Effector memory CD8-positive, alpha-beta T cell (primary cell): ENCODE measurements around the gene EBF3.
A peak's percentile ranks its signal among the peaks of the same experiment; 100 is the strongest.

Experiments
- ATAC-seq: fragments of 150-1000 bp; cut with Tn5 transposase; replicated peaks from 2 replicates; pipeline ENCODE4 v1.10.0; 2021; ENCODE audit warnings: mild to moderate bottlenecking, moderate library complexity
- DNase-seq, 3 experiments: peaks; one replicate each; pipeline ENCODE4 v3.0.0; 2021
- H3K27ac Mint-ChIP-seq, 2 donors: one replicate each; pipeline ENCODE4 v1.8.0; 2022; ENCODE audit warnings: mild to moderate bottlenecking in 2 of 2, mixed read lengths in 2 of 2, moderate library complexity in 2 of 2
- H3K27me3 Mint-ChIP-seq, 2 donors: one replicate each; pipeline ENCODE4 v1.8.0; 2022; ENCODE audit warnings: mixed read lengths in 2 of 2
- H3K36me3 Mint-ChIP-seq: one replicate; pipeline ENCODE4 v1.8.0; 2022; ENCODE audit warnings: mild to moderate bottlenecking, moderate library complexity, mixed read lengths; ENCODE audit not compliant: insufficient read depth
- H3K4me1 Mint-ChIP-seq, 2 donors: one replicate each; pipeline ENCODE4 v1.8.0; 2022; ENCODE audit warnings: low read depth in 2 of 2, mixed read lengths in 2 of 2
- H3K4me3 Mint-ChIP-seq, 2 donors: one replicate each; pipeline ENCODE4 v1.8.0; 2022; ENCODE audit warnings: mild to moderate bottlenecking in 2 of 2, mixed read lengths in 2 of 2, moderate library complexity in 2 of 2
- H3K9me3 Mint-ChIP-seq, 2 donors: one replicate each; pipeline ENCODE4 v1.8.0; 2022; ENCODE audit warnings: mixed read lengths in 2 of 2

The EBF3 gene

GRCh38 chr10:129982825-129983224 is 18.8 kb upstream of the EBF3 start:
- Mint-ChIP-seq H3K27ac (no peak overlapping the region), H3K4me3 (no peak overlapping the region), H3K36me3 (no peaks in the 10 kb centered on the region), H3K27me3 (peaks cover 53 to 67% of the 10 kb centered on the region in 2 donors), H3K9me3 (peaks cover 5 to 13% of the 10 kb centered on the region in 2 donors), H3K4me1 (no peaks in the 10 kb centered on the region)
- DNase-seq (no peak), ATAC-seq (no peak)

DNA sequence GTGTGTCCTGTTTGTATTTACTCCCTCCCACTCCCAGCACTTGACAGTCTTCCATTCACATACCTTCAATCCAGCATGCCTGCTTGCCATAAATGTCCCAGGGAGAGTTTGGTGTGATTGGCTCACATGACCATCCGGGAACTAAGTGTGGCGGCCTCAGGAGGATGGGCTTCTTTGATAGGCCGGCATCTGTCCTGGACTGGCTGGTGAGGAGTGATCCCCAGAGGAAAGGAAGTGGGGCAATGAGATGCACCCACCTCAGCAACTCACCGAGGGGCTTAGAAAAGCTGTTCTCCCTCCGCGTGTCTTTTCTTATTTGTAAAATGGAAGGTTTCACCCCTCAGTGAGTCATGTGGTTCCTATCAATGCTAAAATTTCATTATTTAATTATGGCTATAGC is 14.9 kb upstream of the EBF3 start:
- no peak overlapping the region for H3K27ac Mint-ChIP-seq
- no peaks in the 10 kb centered on the region for H3K36me3 Mint-ChIP-seq
- H3K4me1 Mint-ChIP-seq = no peaks in the 10 kb centered on the region
- ATAC-seq (no peak), DNase-seq (no peak)
- H3K27me3 Mint-ChIP-seq = peaks cover 62 to 76% of the 10 kb centered on the region in 2 donors
- no peak overlapping the region for H3K4me3 Mint-ChIP-seq
- peaks cover 5 to 13% of the 10 kb centered on the region in 2 donors for H3K9me3 Mint-ChIP-seq

DNA sequence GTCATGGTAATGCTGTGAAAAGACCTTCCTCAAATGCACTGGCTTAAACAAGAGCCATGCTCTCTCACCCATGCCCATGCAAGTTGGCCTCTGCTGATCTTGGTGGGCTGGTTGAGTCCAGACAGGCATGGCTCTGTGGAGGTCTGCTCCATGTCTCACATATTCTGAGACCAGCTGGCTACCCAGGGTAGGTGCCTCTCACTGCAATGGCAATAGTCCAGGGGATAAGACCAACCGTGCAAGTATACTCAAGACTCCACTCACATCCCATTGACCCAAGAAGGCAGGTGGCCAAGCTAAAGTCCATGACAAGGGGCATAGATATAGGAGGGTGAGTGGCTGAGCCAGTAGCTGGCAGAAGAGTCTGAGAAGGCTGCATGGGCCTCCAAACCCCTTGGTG is 14.2 kb upstream of the EBF3 start:
- H3K27me3 Mint-ChIP-seq = peaks cover 69 to 78% of the 10 kb centered on the region in 2 donors
- peaks cover 5 to 11% of the 10 kb centered on the region in 2 donors for H3K9me3 Mint-ChIP-seq
- H3K4me1 Mint-ChIP-seq = no peaks in the 10 kb centered on the region
- no peak for DNase-seq
- no peak overlapping the region for H3K27ac Mint-ChIP-seq
- H3K4me3 Mint-ChIP-seq = no peak overlapping the region
- no peaks in the 10 kb centered on the region for H3K36me3 Mint-ChIP-seq
- ATAC-seq = no peak

GRCh38 chr10:129977794-129978193 is 13.7 kb upstream of the EBF3 start:
- no peak for ATAC-seq
- no peaks in the 10 kb centered on the region for H3K36me3 Mint-ChIP-seq
- peaks cover 70 to 75% of the 10 kb centered on the region in 2 donors for H3K27me3 Mint-ChIP-seq

GRCh38 chr10:129973674-129974059 is 9.6 kb upstream of the EBF3 start:
- peaks cover 15% of the 10 kb centered on the region for H3K36me3 Mint-ChIP-seq
- H3K27ac Mint-ChIP-seq = no peak overlapping the region
- peaks cover 73 to 85% of the 10 kb centered on the region in 2 donors for H3K27me3 Mint-ChIP-seq
- H3K4me1 Mint-ChIP-seq = peaks cover 4 to 5% of the 10 kb centered on the region in 2 donors
- H3K9me3 Mint-ChIP-seq = no peaks in the 10 kb centered on the region
- DNase-seq = no peak
- no peak overlapping the region for H3K4me3 Mint-ChIP-seq
- no peak for ATAC-seq

More at GRCh38 chr10:129977794-129978193, 13.7 kb upstream of the EBF3 start:
- Mint-ChIP-seq H3K27ac (no peak overlapping the region), H3K4me3 (no peak overlapping the region), H3K4me1 (no peaks in the 10 kb centered on the region), H3K9me3 (peaks cover 5 to 6% of the 10 kb centered on the region in 2 donors)
- DNase-seq = no peak

GRCh38 chr10:129972966-129973673 is 9.0 kb upstream of the EBF3 start:
- Mint-ChIP-seq H3K27ac (no peak overlapping the region), H3K27me3 (peaks cover 73 to 85% of the 10 kb centered on the region in 2 donors), H3K4me1 (peaks cover 4 to 5% of the 10 kb centered on the region in 2 donors), H3K36me3 (peaks cover 15% of the 10 kb centered on the region), H3K4me3 (no peak overlapping the region), H3K9me3 (no peaks in the 10 kb centered on the region)
- DNase-seq (no peak), ATAC-seq (no peak)

DNA sequence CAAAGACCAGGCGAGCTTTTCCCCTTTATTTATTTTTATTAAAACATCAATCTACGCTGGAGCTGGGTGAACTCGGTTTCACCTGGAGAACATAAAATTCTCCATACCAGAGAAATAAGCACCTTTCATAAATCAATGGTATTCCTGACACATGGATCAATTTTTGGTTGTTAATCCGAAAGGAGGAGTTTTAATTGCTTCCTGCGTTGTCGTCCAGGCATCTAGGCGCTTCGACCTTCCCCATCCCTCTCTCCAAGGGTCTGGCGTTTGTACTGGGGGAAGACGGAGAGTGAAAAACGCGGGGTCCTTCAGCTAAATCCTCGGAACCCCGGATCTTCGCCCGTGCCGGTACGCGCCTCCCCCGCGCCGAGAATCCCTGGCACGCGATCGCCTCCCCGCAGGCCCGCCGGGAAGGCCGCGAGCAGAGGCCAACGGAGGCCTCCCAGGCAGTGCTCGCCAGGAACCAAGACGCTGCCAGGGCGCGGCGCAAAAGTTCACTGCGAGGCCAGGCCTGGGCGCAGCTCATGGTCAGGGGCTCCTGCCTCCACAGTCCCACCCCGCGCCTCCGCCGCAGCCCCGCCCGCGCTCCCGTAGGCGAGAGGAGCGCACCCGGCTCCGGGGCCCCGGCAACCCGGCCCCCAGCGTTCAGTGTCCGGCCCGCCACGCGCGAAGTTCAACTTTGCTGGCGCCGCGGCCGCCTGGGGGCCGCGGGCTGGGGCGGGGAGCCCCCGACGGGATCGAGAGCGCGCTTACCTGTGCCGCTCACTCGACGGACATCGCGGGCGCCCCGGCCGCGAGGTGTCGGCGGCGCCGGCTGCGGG is 8.3 kb upstream of the EBF3 start:
- Mint-ChIP-seq H3K27me3 (peaks cover 74 to 84% of the 10 kb centered on the region in 2 donors), H3K9me3 (no peaks in the 10 kb centered on the region), H3K4me1 (peaks cover 4 to 5% of the 10 kb centered on the region in 2 donors), H3K36me3 (peaks cover 15% of the 10 kb centered on the region), H3K4me3 (peak overlapping the region; percentile 64 to 67), H3K27ac (no peak overlapping the region)
- DNase-seq (no peak), ATAC-seq (no peak)

GRCh38 chr10:129971381-129972144 is 7.5 kb upstream of the EBF3 start:
- H3K27ac Mint-ChIP-seq = no peak overlapping the region
- peaks cover 15% of the 10 kb centered on the region for H3K36me3 Mint-ChIP-seq
- H3K4me3 Mint-ChIP-seq = peak overlapping the region; percentile 64 to 67
- peaks cover 68 to 78% of the 10 kb centered on the region in 2 donors for H3K27me3 Mint-ChIP-seq
- no peaks in the 10 kb centered on the region for H3K9me3 Mint-ChIP-seq
- ATAC-seq = no peak
- peaks cover 4 to 5% of the 10 kb centered on the region in 2 donors for H3K4me1 Mint-ChIP-seq
- DNase-seq = no peak

DNA sequence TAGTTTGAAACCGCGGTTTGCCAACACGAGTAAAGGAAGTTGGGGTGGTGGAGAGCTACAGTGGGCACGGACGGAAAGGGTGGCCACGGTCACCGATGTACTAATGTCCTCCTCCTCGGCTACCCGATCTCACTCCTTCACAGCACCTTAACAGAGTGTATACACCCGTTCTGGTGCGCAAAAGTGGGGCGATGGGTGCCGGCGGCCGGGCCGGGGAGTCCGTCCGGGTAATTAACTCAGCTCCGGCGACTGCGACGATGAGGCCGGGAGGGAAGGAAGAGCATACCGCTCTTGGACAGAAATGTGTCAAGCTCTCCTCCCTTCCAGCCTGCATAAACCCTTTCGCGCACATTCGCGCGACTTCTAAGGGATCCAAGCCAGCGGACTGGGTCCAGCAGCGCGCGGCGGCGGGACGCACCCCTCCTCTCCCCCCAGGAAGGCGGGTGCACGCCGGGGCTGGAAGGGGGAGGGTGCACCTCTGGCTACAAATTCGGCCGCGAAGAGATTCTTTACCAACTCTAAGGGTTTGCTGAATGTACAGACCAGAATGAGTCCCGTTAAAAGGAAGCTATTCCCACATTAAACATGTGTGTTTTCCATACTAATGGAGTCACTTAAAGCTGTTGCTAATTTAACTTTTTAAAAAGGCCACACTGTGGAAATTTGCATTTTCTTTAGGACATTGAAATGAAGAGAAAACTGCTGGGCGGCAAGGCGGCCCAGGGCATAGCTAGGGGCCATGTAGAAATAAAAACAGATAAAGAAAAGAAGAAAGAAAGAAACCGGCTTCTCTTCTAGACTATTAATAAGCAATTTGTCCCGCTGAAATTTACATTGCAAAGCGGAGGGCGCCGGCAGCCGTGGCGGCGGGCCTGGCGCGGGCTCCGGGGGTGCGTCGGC is 6.6 kb upstream of the EBF3 start:
- no peak for DNase-seq
- Mint-ChIP-seq H3K4me1 (peaks cover 4 to 5% of the 10 kb centered on the region in 2 donors), H3K27me3 (peaks cover 68 to 78% of the 10 kb centered on the region in 2 donors), H3K27ac (no peak overlapping the region), H3K36me3 (peaks cover 17% of the 10 kb centered on the region), H3K9me3 (no peaks in the 10 kb centered on the region), H3K4me3 (peak overlapping the region in 1 of 2 donors; percentile 64)
- ATAC-seq = no peak

DNA sequence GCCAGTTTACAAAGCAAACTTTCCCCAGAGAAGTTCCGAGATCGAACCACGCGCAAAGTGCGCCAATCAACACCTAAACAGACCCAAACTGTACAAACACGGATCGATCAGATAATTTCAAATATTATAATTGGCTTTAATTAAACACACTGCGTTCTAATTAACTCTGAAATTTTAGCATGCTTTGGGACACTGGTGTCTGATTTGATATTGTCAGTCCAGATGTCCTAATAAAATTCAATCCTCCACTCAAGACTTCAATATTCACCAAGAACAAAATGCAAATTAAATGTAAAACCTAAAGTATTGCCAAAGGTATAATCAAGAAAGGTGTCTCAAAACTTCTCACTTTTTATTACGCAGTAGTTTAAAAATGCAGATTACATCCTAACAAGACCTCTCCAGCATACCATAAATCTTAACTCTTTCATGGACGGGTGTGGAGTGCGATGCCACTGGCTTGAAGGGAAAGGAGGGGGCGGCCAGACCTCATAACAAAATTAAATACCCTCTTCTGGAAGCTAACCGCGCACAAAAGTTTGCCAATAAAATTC is 5.9 kb upstream of the EBF3 start:
- Mint-ChIP-seq H3K36me3 (peaks cover 17% of the 10 kb centered on the region), H3K27ac (no peak overlapping the region), H3K27me3 (peaks cover 67 to 78% of the 10 kb centered on the region in 2 donors), H3K9me3 (no peaks in the 10 kb centered on the region), H3K4me1 (peaks cover 4 to 5% of the 10 kb centered on the region in 2 donors), H3K4me3 (no peak overlapping the region)
- ATAC-seq (no peak), DNase-seq (no peak)

GRCh38 chr10:129969184-129969910 is 5.3 kb upstream of the EBF3 start:
- ATAC-seq = no peak
- Mint-ChIP-seq H3K4me3 (no peak overlapping the region), H3K27me3 (peaks cover 60 to 79% of the 10 kb centered on the region in 2 donors), H3K4me1 (peaks cover 4 to 7% of the 10 kb centered on the region in 2 donors), H3K9me3 (no peaks in the 10 kb centered on the region), H3K36me3 (peaks cover 20% of the 10 kb centered on the region), H3K27ac (no peak overlapping the region)
- DNase-seq = no peak

DNA sequence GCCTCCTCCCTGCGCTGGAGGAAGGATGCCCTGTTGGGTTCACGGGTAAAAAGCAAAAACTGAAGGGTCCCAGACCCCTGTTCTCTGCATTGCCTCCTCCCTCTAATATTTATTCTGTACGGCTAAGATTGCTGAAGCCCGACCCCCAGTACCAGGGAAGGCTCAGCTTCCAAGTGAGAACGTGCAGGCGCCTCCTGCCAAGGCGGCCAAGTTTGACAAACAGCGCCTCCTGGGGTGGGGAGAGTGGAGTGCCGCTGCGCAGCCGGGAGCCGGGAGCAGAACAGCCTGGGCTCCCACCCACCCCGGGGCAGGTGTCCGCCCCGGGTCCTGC is 4.7 kb upstream of the EBF3 start:
- no peak overlapping the region for H3K27ac Mint-ChIP-seq
- no peak overlapping the region for H3K4me3 Mint-ChIP-seq
- DNase-seq = no peak

More for the DNA sequence above, 4.7 kb upstream of the EBF3 start:
- Mint-ChIP-seq H3K9me3 (no peaks in the 10 kb centered on the region), H3K27me3 (peaks cover 57 to 77% of the 10 kb centered on the region in 2 donors), H3K4me1 (peaks cover 4 to 9% of the 10 kb centered on the region in 2 donors), H3K36me3 (peaks cover 21% of the 10 kb centered on the region)
- no peak for ATAC-seq
